HepG2 (cell line): ENCODE data around the gene KIF21B. TPM values are rescaled to one million over a fixed set of nuclear protein-coding genes. Genes with fewer than 3 reads are reported as not detected.

ENCODE experiments used
- GABPB1 ChIP-seq: IDR thresholded peaks from 2 replicates; pipeline ENCODE4 v1.6.1; 2016; ENCODE audit warnings: mild to moderate bottlenecking, missing genetic modification reagents, moderate library complexity, missing compliant biosample characterization
- HNRNPL ChIP-seq: fragments of 200-400 bp; formaldehyde crosslinking; IDR thresholded peaks from 2 replicates; pipeline ENCODE4 v1.6.1; 2017; ENCODE audit warnings: mild to moderate bottlenecking, low read depth, low read length
- NR2C2 ChIP-seq: sonication (generic); formaldehyde crosslinking; IDR thresholded peaks from 2 replicates; pipeline ENCODE4 v1.4.0; 2020; ENCODE audit warnings: missing genetic modification reagents, mild to moderate bottlenecking, moderate library complexity, borderline replicate concordance
- SMYD3 ChIP-seq: sonication (generic); formaldehyde crosslinking; IDR thresholded peaks from 2 replicates; pipeline ENCODE4 v1.8.1; 2023; ENCODE audit warnings: mild to moderate bottlenecking, missing genetic modification reagents
- ZNF234 ChIP-seq: sonication (generic); formaldehyde crosslinking; conservative IDR thresholded peaks from 2 replicates; pipeline ENCODE4 v1.5.1; 2020; ENCODE audit warnings: mild to moderate bottlenecking, missing genetic modification reagents
- ZNF354B ChIP-seq: sonication (generic); formaldehyde crosslinking; IDR thresholded peaks from 2 replicates; pipeline ENCODE4 v1.8.0; 2022; ENCODE audit warnings: mild to moderate bottlenecking, missing genetic modification reagents
- ZNF615 ChIP-seq: sonication (generic); formaldehyde crosslinking; IDR thresholded peaks from 2 replicates; pipeline ENCODE4 v1.5.0; 2020; ENCODE audit warnings: mild to moderate bottlenecking, missing genetic modification reagents, borderline replicate concordance
- polyA plus RNA-seq, 8 experiments: library from polyadenylated mRNA; depleted of rRNA in 3 of 8; stranded (reverse) in 7 of 8; unstranded in 1 of 8; fragments of >200 nt; fragmentation: Illumina TruSeq in 4 of 8; extraction: Trizol in 4 of 8; gene quantifications; 2 replicates each; pipeline versions ENCODE4 v1.2.1 to v1.2.3, GENCODE V29; 2011 to 2016; ENCODE audit warnings: low read depth in 4 of 8, missing spikeins in 1 of 8, mixed read lengths in 1 of 8; ENCODE audit not compliant: insufficient read depth in 1 of 8
- total RNA-seq, 5 experiments: library from RNA; depleted of rRNA; stranded (reverse); fragments of >200 nt; fragmentation: Illumina TruSeq; extraction: Trizol; gene quantifications; 2 replicates each; pipeline ENCODE4 v1.2.3, GENCODE V29; 2016; ENCODE audit warnings: low read depth in 1 of 5
- TF ChIP-seq, protein P1 (sequence below): sonication (generic); formaldehyde crosslinking; IDR thresholded peaks from 2 replicates; pipeline ENCODE4 v1.8.0; 2022; ENCODE audit warnings: mild to moderate bottlenecking, missing genetic modification reagents, borderline replicate concordance
- TF ChIP-seq, protein P2 (sequence below): sonication (generic); formaldehyde crosslinking; IDR thresholded peaks from 2 replicates; pipeline ENCODE4 v1.4.0; 2020; ENCODE audit warnings: missing genetic modification reagents
- TF ChIP-seq, protein P3 (sequence below): sonication (generic); formaldehyde crosslinking; IDR thresholded peaks from 2 replicates; pipeline ENCODE4 v1.5.0; 2020; ENCODE audit warnings: missing genetic modification reagents
- TF ChIP-seq, protein P4 (sequence below): sonication (generic); formaldehyde crosslinking; IDR thresholded peaks from one replicate; pipeline ENCODE4 v1.5.1; 2020; ENCODE audit warnings: mild to moderate bottlenecking, missing genetic modification reagents; ENCODE audit errors: not compliant biosample characterization

KIF21B gene
- total and polyA plus RNA-seq, 2 of the 13 experiments (the other 11 are each of a cell fraction or from before 2014, with no cell fraction given), result 0.17 to 0.20 TPM

DNA sequence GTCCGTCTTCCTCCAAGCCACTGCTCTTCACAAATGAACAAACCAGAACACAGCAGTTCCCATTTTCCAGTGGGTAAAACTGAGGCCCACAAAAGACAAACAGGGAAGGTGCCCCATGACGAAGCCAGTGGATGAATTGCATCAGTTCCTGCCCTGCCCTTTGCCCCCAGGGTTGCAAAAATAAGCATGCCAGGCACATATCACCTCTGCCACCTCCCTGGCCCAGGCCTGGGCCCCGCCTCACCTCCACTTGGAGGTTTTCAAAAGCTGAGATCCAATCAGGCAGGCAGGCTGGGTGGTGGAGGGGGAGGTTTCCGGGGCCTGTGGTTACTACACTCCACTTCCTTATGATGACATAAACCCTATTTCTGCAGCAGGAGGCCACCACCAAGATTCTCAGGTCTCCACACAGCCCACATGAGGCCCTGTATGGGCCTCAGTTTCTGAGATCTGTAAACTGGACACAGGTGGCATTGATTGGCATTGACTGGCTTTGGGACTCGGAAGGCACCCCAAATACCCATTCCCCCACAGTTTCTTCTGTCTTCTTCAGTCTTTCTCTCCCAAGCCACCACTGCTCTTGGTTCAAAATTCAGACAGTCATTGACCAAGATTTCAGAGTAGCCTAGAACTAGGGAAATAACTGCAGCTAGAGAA, 4.1 kb downstream of the KIF21B start (continued):
- 0 out of 2 replicates have a peak, but pooled peaks have one; percentile 44 for TF ChIP-seq HNRNPL
- TF ChIP-seq, protein P1, sequence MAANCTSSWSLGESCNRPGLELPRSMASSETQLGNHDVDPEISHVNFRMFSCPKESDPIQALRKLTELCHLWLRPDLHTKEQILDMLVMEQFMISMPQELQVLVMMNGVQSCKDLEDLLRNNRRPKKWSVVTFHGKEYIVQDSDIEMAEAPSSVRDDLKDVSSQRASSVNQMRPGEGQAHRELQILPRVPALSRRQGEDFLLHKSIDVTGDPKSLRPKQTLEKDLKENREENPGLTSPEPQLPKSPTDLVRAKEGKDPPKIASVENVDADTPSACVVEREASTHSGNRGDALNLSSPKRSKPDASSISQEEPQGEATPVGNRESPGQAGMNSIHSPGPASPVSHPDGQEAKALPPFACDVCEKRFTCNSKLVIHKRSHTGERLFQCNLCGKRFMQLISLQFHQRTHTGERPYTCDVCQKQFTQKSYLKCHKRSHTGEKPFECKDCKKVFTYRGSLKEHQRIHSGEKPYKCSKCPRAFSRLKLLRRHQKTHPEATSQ, result no peak
- TF ChIP-seq ZNF354B (CRISPR knock-in tag), result no peak
- TF ChIP-seq GABPB1 (CRISPR knock-in tag), result peak; percentile 56
- TF ChIP-seq, protein P2, sequence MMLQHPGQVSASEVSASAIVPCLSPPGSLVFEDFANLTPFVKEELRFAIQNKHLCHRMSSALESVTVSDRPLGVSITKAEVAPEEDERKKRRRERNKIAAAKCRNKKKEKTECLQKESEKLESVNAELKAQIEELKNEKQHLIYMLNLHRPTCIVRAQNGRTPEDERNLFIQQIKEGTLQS, result no peak
- no peak for TF ChIP-seq SMYD3
- TF ChIP-seq NR2C2 (CRISPR knock-in tag), result peak; percentile 55; the same call in 1 of the 2 replicates
- TF ChIP-seq ZNF615 (CRISPR knock-in tag), result no peak
- no peak for TF ChIP-seq ZNF234 (CRISPR knock-in tag)
- TF ChIP-seq, protein P3, sequence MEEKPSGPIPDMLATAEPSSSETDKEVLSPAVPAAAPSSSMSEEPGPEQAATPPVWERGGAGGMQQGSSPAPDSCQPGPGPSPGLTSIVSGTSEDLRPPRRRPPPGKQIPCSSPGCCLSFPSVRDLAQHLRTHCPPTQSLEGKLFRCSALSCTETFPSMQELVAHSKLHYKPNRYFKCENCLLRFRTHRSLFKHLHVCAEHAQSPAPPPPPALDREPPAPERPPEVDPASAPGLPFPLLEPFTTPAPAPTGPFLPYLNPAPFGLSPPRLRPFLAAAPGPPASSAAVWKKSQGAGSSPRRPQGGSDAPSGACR (CRISPR knock-in tag), result no peak
- TF ChIP-seq, protein P4, sequence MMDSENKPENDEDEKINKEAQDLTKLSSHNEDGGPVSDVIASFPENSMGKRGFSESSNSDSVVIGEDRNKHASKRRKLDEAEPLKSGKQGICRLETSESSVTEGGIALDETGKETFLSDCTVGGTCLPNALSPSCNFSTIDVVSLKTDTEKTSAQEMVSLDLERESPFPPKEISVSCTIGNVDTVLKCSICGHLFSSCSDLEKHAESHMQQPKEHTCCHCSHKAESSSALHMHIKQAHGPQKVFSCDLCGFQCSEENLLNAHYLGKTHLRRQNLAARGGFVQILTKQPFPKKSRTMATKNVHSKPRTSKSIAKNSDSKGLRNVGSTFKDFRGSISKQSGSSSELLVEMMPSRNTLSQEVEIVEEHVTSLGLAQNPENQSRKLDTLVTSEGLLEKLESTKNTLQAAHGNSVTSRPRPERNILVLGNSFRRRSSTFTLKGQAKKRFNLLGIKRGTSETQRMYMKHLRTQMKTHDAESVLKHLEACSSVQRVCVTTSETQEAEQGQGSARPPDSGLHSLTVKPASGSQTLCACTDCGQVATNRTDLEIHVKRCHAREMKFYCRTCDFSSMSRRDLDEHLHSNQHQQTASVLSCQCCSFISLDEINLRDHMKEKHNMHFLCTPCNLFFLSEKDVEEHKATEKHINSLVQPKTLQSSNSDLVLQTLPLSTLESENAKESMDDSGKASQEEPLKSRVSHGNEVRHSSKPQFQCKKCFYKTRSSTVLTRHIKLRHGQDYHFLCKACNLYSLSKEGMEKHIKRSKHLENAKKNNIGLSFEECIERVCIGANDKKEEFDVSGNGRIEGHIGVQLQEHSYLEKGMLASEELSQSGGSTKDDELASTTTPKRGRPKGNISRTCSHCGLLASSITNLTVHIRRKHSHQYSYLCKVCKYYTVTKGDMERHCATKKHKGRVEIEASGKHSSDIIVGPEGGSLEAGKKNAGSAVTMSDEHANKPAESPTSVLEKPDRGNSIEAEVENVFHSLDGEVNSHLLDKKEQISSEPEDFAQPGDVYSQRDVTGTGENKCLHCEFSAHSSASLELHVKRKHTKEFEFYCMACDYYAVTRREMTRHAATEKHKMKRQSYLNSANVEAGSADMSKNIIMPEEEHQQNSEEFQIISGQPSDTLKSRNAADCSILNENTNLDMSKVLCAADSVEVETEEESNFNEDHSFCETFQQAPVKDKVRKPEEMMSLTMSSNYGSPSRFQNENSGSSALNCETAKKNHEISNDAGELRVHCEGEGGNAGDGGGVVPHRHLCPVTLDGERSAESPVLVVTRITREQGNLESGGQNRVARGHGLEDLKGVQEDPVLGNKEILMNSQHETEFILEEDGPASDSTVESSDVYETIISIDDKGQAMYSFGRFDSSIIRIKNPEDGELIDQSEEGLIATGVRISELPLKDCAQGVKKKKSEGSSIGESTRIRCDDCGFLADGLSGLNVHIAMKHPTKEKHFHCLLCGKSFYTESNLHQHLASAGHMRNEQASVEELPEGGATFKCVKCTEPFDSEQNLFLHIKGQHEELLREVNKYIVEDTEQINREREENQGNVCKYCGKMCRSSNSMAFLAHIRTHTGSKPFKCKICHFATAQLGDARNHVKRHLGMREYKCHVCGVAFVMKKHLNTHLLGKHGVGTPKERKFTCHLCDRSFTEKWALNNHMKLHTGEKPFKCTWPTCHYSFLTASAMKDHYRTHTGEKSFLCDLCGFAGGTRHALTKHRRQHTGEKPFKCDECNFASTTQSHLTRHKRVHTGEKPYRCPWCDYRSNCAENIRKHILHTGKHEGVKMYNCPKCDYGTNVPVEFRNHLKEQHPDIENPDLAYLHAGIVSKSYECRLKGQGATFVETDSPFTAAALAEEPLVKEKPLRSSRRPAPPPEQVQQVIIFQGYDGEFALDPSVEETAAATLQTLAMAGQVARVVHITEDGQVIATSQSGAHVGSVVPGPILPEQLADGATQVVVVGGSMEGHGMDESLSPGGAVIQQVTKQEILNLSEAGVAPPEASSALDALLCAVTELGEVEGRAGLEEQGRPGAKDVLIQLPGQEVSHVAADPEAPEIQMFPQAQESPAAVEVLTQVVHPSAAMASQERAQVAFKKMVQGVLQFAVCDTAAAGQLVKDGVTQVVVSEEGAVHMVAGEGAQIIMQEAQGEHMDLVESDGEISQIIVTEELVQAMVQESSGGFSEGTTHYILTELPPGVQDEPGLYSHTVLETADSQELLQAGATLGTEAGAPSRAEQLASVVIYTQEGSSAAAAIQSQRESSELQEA (CRISPR knock-in tag), result no peak
